ENCODE measurements around the gene BICRA.
A peak's percentile ranks its signal among the peaks of the same experiment; 100 is the strongest.
"Not testable (repeated sequence)": the region's sequence is repeated elsewhere in the genome, so short reads cannot be mapped to it uniquely, and the experiment has no call there.

BICRA gene

GRCh38 chr19:47695533-47696262, 86.8 kb downstream of the BICRA start:
- DNase-seq: no peak

- DNase-seq: no peak
Observed at GRCh38 chr19:47696635-47697034, 87.7 kb downstream of the BICRA start.

- DNase-seq: peak; percentile 75
Observed at GRCh38 chr19:47697863-47698609, 89.1 kb downstream of the BICRA start.

GRCh38 chr19:47698631-47699359, 89.9 kb downstream of the BICRA start:
- DNase-seq: no peak

- DNase-seq: peak; percentile 80
Observed at GRCh38 chr19:47699360-47699917, 90.5 kb downstream of the BICRA start.

GRCh38 chr19:47700934-47701716, 92.2 kb downstream of the BICRA start:
- DNase-seq: no peak

- no peak for DNase-seq
Observed at GRCh38 chr19:47701717-47702552, 93.0 kb downstream of the BICRA start.

GRCh38 chr19:47702671-47703070, 93.7 kb downstream of the BICRA start:
- DNase-seq: no peak

GRCh38 chr19:47703301-47703700, 94.4 kb downstream of the BICRA start:
- DNase-seq: no peak

- no peak for DNase-seq
Observed at GRCh38 chr19:47704024-47704423, 95.1 kb downstream of the BICRA start.

- DNase-seq: no peak
Observed at GRCh38 chr19:47704656-47705055, 95.7 kb downstream of the BICRA start.

- peak; percentile 89 for DNase-seq
Observed at GRCh38 chr19:47707135-47707925, 98.4 kb downstream of the BICRA start.

GRCh38 chr19:47711652-47712242, 102.8 kb downstream of the BICRA start:
- DNase-seq: no peak

- peak; percentile 77 for DNase-seq
Observed at GRCh38 chr19:47713046-47714021, 104.4 kb downstream of the BICRA start, which contains the start of gene EHD2. Gene EHD2 (plus strand): TSS chr19:47713422. CDS start chr19:47716613, 3,191 bp downstream.

- no peak for DNase-seq
Observed at GRCh38 chr19:47714339-47714738, 105.4 kb downstream of the BICRA start.

- not testable (repeated sequence) for DNase-seq
Observed at GRCh38 chr19:47714855-47715254, 105.9 kb downstream of the BICRA start.

- no peak for DNase-seq
Observed at GRCh38 chr19:47716270-47716937, 107.5 kb downstream of the BICRA start.

- not testable (repeated sequence) for DNase-seq
Observed at GRCh38 chr19:47718415-47719046, 109.6 kb downstream of the BICRA start.

Data from stimulated activated CD8-positive, alpha-beta memory T cell treated with anti-CD3 and anti-CD28 coated beads, Interleukin-4, amount 100 ng/mL, for 48 hours (primary cell).